Measurements from ENCODE around the gene NUTM2E.
"Not testable (repeated sequence)": the region's sequence is repeated elsewhere in the genome, so short reads cannot be mapped to it uniquely, and the experiment has no call there.

GRCh38 chr10:79779992-79780391 is 46.5 kb upstream of the NUTM2E start:
- TF ChIP-seq CTCF, POLR2A (IDR thresholded peaks at IDR 0.05): not testable (repeated sequence)
